K562 (cell line): ENCODE measurements around the gene LY6G5B. TPM values are rescaled to one million over a fixed set of nuclear protein-coding genes. Genes with fewer than 3 reads are reported as not detected.

Experiments used
- CBFB ChIP-seq: sonication (generic); formaldehyde crosslinking; IDR thresholded peaks from 2 replicates; pipeline ENCODE4 v1.4.0; 2020; ENCODE audit warnings: mild to moderate bottlenecking, missing genetic modification reagents
- CHCHD3 ChIP-seq: fragments of 250-450 bp; sonication (Bioruptor Pico); IDR thresholded peaks from 2 replicates; pipeline ENCODE4 v2.1.2; 2022; ENCODE audit warnings: mild to moderate bottlenecking
- DDX20 ChIP-seq: fragments of 450-650 bp; IDR thresholded peaks from 2 replicates; pipeline ENCODE4 v1.6.1; 2016; ENCODE audit warnings: missing genetic modification characterization, low read depth, mild to moderate bottlenecking, missing compliant biosample characterization, moderate library complexity
- DIDO1 ChIP-seq: fragments of 450-650 bp; IDR thresholded peaks from 2 replicates; pipeline ENCODE4 v1.6.1; 2016; ENCODE audit warnings: low read depth, missing biosample characterization, missing genetic modification characterization
- ELF1 ChIP-seq: fragments of 200-800 bp; sonication (Bioruptor generic); IDR thresholded peaks from 2 replicates; pipeline ENCODE4 v1.6.1; 2016; ENCODE audit warnings: missing genetic modification characterization, missing compliant biosample characterization
- FOXA1 ChIP-seq: fragments of 450-650 bp; IDR thresholded peaks from 2 replicates; pipeline ENCODE4 v1.6.1; 2016; ENCODE audit warnings: mild to moderate bottlenecking, borderline replicate concordance
- FOXM1 ChIP-seq, 2 experiments: fragments of 450-650 bp in 1 of 2; sonication (generic) in 1 of 2; formaldehyde crosslinking in 1 of 2; IDR thresholded peaks; 2 replicates each; pipeline versions ENCODE4 v1.6.1 to v1.9.0; 2017 to 2022; ENCODE audit warnings: low read depth in 2 of 2, mild to moderate bottlenecking in 2 of 2, missing genetic modification reagents in 1 of 2, moderate library complexity in 1 of 2
- GABPB2 ChIP-seq: fragments of 250-450 bp; sonication (Bioruptor Pico); conservative IDR thresholded peaks from 2 replicates; pipeline ENCODE4 v1.5.1; 2021; ENCODE audit warnings: mild to moderate bottlenecking
- KLF10 ChIP-seq: fragments of 250-450 bp; sonication (Bioruptor Pico); IDR thresholded peaks from 2 replicates; pipeline ENCODE4 v1.6.1; 2021; ENCODE audit warnings: matching md5 sums
- PATZ1 ChIP-seq: fragments of 250-450 bp; sonication (Bioruptor Pico); IDR thresholded peaks from 2 replicates; pipeline ENCODE4 v1.5.0; 2020; ENCODE audit warnings: mild to moderate bottlenecking, borderline replicate concordance
- PURB ChIP-seq: sonication (generic); formaldehyde crosslinking; IDR thresholded peaks from 2 replicates; pipeline ENCODE4 v1.9.0; 2021; ENCODE audit warnings: low read depth, mild to moderate bottlenecking, missing genetic modification reagents
- RBM25 ChIP-seq: fragments of 200-400 bp; formaldehyde crosslinking; IDR thresholded peaks from 2 replicates; pipeline ENCODE4 v1.6.1; 2018; ENCODE audit warnings: low read length, low read depth, moderate library complexity; ENCODE audit not compliant: severe bottlenecking
- RBM34 ChIP-seq: fragments of 200-400 bp; formaldehyde crosslinking; IDR thresholded peaks from 2 replicates; pipeline ENCODE4 v1.6.1; 2018; ENCODE audit warnings: low read length, borderline replicate concordance; ENCODE audit not compliant: insufficient read depth
- TCF7L2 ChIP-seq: fragments of 150-350 bp; IDR thresholded peaks from 2 replicates; pipeline ENCODE4 v1.6.1; 2016; ENCODE audit warnings: low read depth, mild to moderate bottlenecking, low read length, moderate library complexity
- YY1 ChIP-seq, 3 experiments: IDR thresholded peaks; 2 replicates each; pipeline ENCODE4 v1.6.1; 2011; ENCODE audit warnings: low read length in 2 of 3, mild to moderate bottlenecking in 2 of 3, moderate library complexity in 2 of 3, borderline replicate concordance in 1 of 3, control low read depth in 1 of 3, low read depth in 1 of 3; ENCODE audit not compliant: insufficient read depth in 3 of 3, insufficient replicate concordance in 2 of 3, control insufficient read depth in 1 of 3, insufficient read length in 1 of 3; ENCODE audit errors: extremely low read depth in 1 of 3
- ZNF134 ChIP-seq: fragments of 250-450 bp; sonication (Bioruptor Pico); conservative IDR thresholded peaks from 2 replicates; pipeline ENCODE4 v1.4.0; 2020
- ZNF507 ChIP-seq: conservative IDR thresholded peaks from 2 replicates; pipeline ENCODE4 v1.6.1; 2017; ENCODE audit warnings: missing genetic modification characterization, missing compliant biosample characterization
- polyA plus RNA-seq, 8 experiments: library from polyadenylated mRNA; depleted of rRNA in 4 of 8; stranded (reverse) in 5 of 8; unstranded in 3 of 8; fragments of >200 nt; fragmentation: Nextera tagmentation in 2 of 8; fragmentation: Illumina TruSeq in 1 of 8; extraction: Ambion mirVana in 2 of 8; extraction: Trizol in 1 of 8; gene quantifications; 2 replicates each; pipeline versions ENCODE4 v1.2.1 to v1.2.3, GENCODE V29; 2011 to 2014; ENCODE audit warnings: inconsistent platforms in 1 of 8, missing spikeins in 1 of 8
- total RNA-seq, 7 experiments: library from RNA; depleted of rRNA in 6 of 7; stranded (reverse); fragments of >200 nt in 6 of 7; fragmentation: Illumina TruSeq in 2 of 7; extraction: Trizol in 2 of 7; gene quantifications; 2 replicates each; pipeline versions ENCODE4 v1.2.1 to v1.2.3, GENCODE V29; 2011 to 2021; ENCODE audit warnings: low replicate concordance in 1 of 7
- TF ChIP-seq, protein P1 (sequence below): fragments of 250-450 bp; sonication (Bioruptor Pico); IDR thresholded peaks from 2 replicates; pipeline ENCODE4 v1.8.0; 2021; ENCODE audit warnings: moderate library complexity, mild to moderate bottlenecking, inconsistent platforms
- TF ChIP-seq, protein P2 (sequence below): sonication (generic); formaldehyde crosslinking; IDR thresholded peaks from 2 replicates; pipeline ENCODE4 v1.8.1; 2023; ENCODE audit warnings: mild to moderate bottlenecking, missing genetic modification reagents
- TF ChIP-seq, protein P3 (sequence below): IDR thresholded peaks from 2 replicates; pipeline ENCODE4 v1.6.1; 2012; ENCODE audit warnings: low read depth, low read length, improper control_type of control experiment, borderline replicate concordance

LY6G5B gene
- total and polyA plus RNA-seq, 9 of the 15 experiments (the other 6 are each of a cell fraction or from before 2014, with no cell fraction given) = 6.0 to 27.0 (median 7.5) TPM

GRCh38 chr6:31660381-31661261, 9.2 kb upstream of the LY6G5B start, which contains the start of gene C6orf47 (continued):
- no peak for TF ChIP-seq PURB (CRISPR knock-in tag)
- TF ChIP-seq FOXM1 (IDR thresholded peaks at IDR 0.05; ENCODE audit: low read depth) = peak; percentile 51; the same call in 1 of the 2 replicates
- TF ChIP-seq FOXM1 (CRISPR knock-in tag; IDR thresholded peaks at IDR 0.05; ENCODE audit: low read depth) = 0 out of 2 replicates have a peak, but pooled peaks have one; percentile 44
- peak; percentile 81 for TF ChIP-seq PATZ1 (CRISPR knock-in tag)
- peak in 2 of 3 experiments; percentile 80 to 85 for TF ChIP-seq YY1 (IDR thresholded peaks at IDR 0.05; ENCODE audit: borderline replicate concordance in 1 of 3, control insufficient read depth in 1 of 3, extremely low read depth in 1 of 3, insufficient read depth in 3 of 3, insufficient read length in 1 of 3, insufficient replicate concordance in 2 of 3, low read depth in 1 of 3, low read length in 2 of 3)
- peak; percentile 60; the same call in 1 of the 2 replicates for TF ChIP-seq RBM34
- TF ChIP-seq FOXA1 = no peak
- TF ChIP-seq ELF1 (tag) = no peak
- peak; percentile 23; the same call in 1 of the 2 replicates for TF ChIP-seq DIDO1 (tag)
- TF ChIP-seq, protein P1, sequence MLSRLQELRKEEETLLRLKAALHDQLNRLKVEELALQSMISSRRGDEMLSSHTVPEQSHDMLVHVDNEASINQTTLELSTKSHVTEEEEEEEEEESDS (CRISPR knock-in tag) = no peak
- TF ChIP-seq, protein P2, sequence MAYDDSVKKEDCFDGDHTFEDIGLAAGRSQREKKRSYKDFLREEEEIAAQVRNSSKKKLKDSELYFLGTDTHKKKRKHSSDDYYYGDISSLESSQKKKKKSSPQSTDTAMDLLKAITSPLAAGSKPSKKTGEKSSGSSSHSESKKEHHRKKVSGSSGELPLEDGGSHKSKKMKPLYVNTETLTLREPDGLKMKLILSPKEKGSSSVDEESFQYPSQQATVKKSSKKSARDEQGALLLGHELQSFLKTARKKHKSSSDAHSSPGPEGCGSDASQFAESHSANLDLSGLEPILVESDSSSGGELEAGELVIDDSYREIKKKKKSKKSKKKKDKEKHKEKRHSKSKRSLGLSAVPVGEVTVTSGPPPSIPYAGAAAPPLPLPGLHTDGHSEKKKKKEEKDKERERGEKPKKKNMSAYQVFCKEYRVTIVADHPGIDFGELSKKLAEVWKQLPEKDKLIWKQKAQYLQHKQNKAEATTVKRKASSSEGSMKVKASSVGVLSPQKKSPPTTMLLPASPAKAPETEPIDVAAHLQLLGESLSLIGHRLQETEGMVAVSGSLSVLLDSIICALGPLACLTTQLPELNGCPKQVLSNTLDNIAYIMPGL (CRISPR knock-in tag) = 0 out of 2 replicates have a peak, but pooled peaks have one; percentile 29
- 0 out of 2 replicates have a peak, but pooled peaks have one; percentile 19 for TF ChIP-seq DDX20 (tag)
- TF ChIP-seq RBM25 = no peak
- TF ChIP-seq, protein P3, sequence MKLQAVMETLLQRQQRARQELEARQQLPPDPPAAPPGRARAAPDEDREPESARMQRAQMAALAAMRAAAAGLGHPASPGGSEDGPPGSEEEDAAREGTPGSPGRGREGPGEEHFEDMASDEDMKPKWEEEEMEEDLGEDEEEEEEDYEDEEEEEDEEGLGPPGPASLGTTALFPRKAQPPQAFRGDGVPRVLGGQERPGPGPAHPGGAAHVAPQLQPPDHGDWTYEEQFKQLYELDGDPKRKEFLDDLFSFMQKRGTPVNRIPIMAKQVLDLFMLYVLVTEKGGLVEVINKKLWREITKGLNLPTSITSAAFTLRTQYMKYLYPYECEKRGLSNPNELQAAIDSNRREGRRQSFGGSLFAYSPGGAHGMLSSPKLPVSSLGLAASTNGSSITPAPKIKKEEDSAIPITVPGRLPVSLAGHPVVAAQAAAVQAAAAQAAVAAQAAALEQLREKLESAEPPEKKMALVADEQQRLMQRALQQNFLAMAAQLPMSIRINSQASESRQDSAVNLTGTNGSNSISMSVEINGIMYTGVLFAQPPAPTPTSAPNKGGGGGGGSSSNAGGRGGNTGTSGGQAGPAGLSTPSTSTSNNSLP = peak; percentile 41; the same call in 1 of the 2 replicates
- no peak for TF ChIP-seq TCF7L2
- 0 out of 2 replicates have a peak, but pooled peaks have one; percentile 40 for TF ChIP-seq KLF10 (CRISPR knock-in tag)
- 0 out of 2 replicates have a peak, but pooled peaks have one; percentile 5 for TF ChIP-seq ZNF134 (CRISPR knock-in tag)
- peak; percentile 27 for TF ChIP-seq CHCHD3 (CRISPR knock-in tag)
- no peak for TF ChIP-seq CBFB
- peak; percentile 59; the same call in 1 of the 2 replicates for TF ChIP-seq GABPB2 (CRISPR knock-in tag)
- TF ChIP-seq ZNF507 (tag) = no peak
